ENCODE results near the gene ARGLU1. TPM values are rescaled to one million over a fixed set of nuclear protein-coding genes. Genes with fewer than 3 reads are reported as not detected.

Gene ARGLU1
- total RNA-seq, 1 donor from 2014 or later = 112 TPM

DNA sequence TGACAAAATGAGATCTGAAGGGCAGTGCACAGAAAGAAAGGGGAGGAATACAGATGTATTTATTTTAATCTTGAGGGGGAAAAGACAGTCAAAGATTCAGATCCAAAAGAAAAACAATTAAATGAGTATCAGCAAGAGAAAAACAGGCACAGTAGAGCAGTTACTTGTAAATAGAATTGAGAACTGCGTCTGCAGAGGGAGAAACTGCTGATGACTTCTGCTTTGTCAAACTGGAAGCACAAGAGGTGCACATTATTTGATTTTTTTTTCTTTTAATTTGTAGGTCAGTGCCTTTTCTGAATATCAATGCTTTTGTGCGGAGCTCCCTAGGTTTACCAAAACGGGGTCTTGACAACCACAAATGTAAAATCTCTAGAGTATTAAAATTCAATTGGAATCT is 69.8 kb downstream of the ARGLU1 start:
- DNase-seq (no peak), ATAC-seq (ENCODE audit: low read depth) (no peak)
- H3K4me1 Mint-ChIP-seq = peaks cover 11% of the 10 kb centered on the region
- CTCF ChIA-PET = no interaction called here
- no peak overlapping the region for H3K4me3 Mint-ChIP-seq
- POLR2A ChIA-PET = no interaction called here
- intact Hi-C loops (cut with micrococcal nuclease) = no loop called here
- no peaks in the 10 kb centered on the region for H3K9me3 Mint-ChIP-seq
- peaks cover 45% of the 10 kb centered on the region for H3K27me3 Mint-ChIP-seq
- no peak overlapping the region for H3K27ac Mint-ChIP-seq
- no peaks in the 10 kb centered on the region for H3K36me3 Mint-ChIP-seq (ENCODE audit: low read depth)
- TF ChIP-seq CTCF (IDR thresholded peaks at IDR 0.05) = no peak

- ATAC-seq (ENCODE audit: low read depth) (no peak), DNase-seq (no peak)
- Mint-ChIP-seq H3K4me3 (no peak overlapping the region), H3K27ac (no peak overlapping the region), H3K27me3 (peaks cover 52% of the 10 kb centered on the region), H3K9me3 (no peaks in the 10 kb centered on the region), H3K4me1 (peaks cover 13% of the 10 kb centered on the region), H3K36me3 (ENCODE audit: low read depth) (no peaks in the 10 kb centered on the region)
- ChIA-PET POLR2A (no interaction called here), CTCF (no interaction called here)
- intact Hi-C loops (cut with micrococcal nuclease) = no loop called here
- no peak for TF ChIP-seq CTCF (IDR thresholded peaks at IDR 0.05)
Observed at GRCh38 chr13:106497079-106497478, 70.9 kb downstream of the ARGLU1 start.

GRCh38 chr13:106496072-106496997 is 71.6 kb downstream of the ARGLU1 start:
- Mint-ChIP-seq H3K4me1 (peaks cover 20% of the 10 kb centered on the region), H3K9me3 (no peaks in the 10 kb centered on the region), H3K27me3 (peaks cover 56% of the 10 kb centered on the region), H3K27ac (no peak overlapping the region), H3K4me3 (no peak overlapping the region), H3K36me3 (ENCODE audit: low read depth) (no peaks in the 10 kb centered on the region)
- ChIA-PET CTCF (no interaction called here), POLR2A (no interaction called here)
- intact Hi-C loops (cut with micrococcal nuclease) = no loop called here
- no peak for TF ChIP-seq CTCF (IDR thresholded peaks at IDR 0.05)
- no peak for ATAC-seq (ENCODE audit: low read depth)
- no peak for DNase-seq

DNA sequence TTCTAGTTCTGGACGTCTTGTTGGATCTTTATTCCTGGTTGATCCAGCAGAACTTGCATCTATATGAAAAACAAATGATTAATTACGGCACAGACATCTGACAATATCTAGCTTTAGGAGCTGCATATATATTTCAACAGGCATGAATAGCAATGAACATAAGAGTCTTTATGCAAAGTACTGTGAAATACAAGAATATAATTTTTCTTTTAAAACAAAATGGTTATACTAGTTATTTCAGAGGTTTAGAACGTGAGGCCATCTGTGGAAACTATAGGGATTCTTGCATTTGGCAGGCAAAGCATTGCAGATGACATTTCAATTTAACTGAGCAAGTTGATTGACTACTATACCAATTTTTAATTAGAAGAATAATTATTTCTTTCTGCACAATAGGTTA is 73.0 kb downstream of the ARGLU1 start:
- Mint-ChIP-seq H3K27me3 (peaks cover 56% of the 10 kb centered on the region), H3K4me1 (peaks cover 25% of the 10 kb centered on the region), H3K27ac (no peak overlapping the region), H3K36me3 (ENCODE audit: low read depth) (no peaks in the 10 kb centered on the region), H3K9me3 (no peaks in the 10 kb centered on the region), H3K4me3 (no peak overlapping the region)
- DNase-seq (no peak), ATAC-seq (ENCODE audit: low read depth) (no peak)
- ChIA-PET CTCF (interaction anchor here (1.2 kb wide), 1 partner anchor 15 kb away, joined by 3 read pairs; no protein-coding TSS in a partner anchor), POLR2A (no interaction called here)
- TF ChIP-seq CTCF (IDR thresholded peaks at IDR 0.05) = no peak
- intact Hi-C loops (cut with micrococcal nuclease) = no loop called here

GRCh38 chr13:106494506-106494905 is 73.4 kb downstream of the ARGLU1 start:
- Mint-ChIP-seq H3K27ac (no peak overlapping the region), H3K36me3 (ENCODE audit: low read depth) (no peaks in the 10 kb centered on the region), H3K4me1 (peaks cover 23% of the 10 kb centered on the region), H3K27me3 (peaks cover 56% of the 10 kb centered on the region), H3K4me3 (no peak overlapping the region), H3K9me3 (no peaks in the 10 kb centered on the region)
- intact Hi-C loops (cut with micrococcal nuclease) = no loop called here
- POLR2A ChIA-PET = no interaction called here
- no peak for TF ChIP-seq CTCF (IDR thresholded peaks at IDR 0.05)
- DNase-seq = no peak
- CTCF ChIA-PET = interaction anchor here (1.2 kb wide), 1 partner anchor 14 kb away, joined by 3 read pairs; no protein-coding TSS in a partner anchor
- ATAC-seq (ENCODE audit: low read depth) = no peak

All from activated B cell treated with CpG ODN at 0.5 μM for 24 hours (primary cell).